NCI-H187 (cell line): ENCODE measurements around the gene BTLA.
"Not testable (repeated sequence)": the region's sequence is repeated elsewhere in the genome, so short reads cannot be mapped to it uniquely, and the experiment has no call there.

Experiments
- DNase-seq, 2 experiments: peaks; one replicate each; lab custom pipeline; 2025; lab: John Stamatoyannopoulos, UW

Gene BTLA

DNA sequence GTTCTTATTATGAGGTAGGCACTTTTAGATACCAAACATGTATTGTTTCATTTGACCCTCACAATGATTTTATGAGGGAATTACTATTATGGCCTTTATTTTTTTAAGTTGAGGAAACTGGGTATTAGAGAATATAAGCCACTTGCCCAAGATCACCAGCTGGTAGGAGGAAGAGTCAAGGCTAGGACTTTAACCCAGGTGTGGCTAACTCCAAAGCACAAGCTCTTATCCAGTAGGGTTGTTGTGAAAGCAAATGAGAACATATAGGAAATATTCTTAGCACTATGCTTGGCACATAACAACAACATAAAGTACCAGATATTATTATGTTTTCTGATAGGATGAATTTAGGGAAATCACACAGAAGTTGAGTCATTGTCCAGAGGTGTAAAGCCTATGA, 7.9 kb downstream of the BTLA start:
- no peak for DNase-seq

DNA sequence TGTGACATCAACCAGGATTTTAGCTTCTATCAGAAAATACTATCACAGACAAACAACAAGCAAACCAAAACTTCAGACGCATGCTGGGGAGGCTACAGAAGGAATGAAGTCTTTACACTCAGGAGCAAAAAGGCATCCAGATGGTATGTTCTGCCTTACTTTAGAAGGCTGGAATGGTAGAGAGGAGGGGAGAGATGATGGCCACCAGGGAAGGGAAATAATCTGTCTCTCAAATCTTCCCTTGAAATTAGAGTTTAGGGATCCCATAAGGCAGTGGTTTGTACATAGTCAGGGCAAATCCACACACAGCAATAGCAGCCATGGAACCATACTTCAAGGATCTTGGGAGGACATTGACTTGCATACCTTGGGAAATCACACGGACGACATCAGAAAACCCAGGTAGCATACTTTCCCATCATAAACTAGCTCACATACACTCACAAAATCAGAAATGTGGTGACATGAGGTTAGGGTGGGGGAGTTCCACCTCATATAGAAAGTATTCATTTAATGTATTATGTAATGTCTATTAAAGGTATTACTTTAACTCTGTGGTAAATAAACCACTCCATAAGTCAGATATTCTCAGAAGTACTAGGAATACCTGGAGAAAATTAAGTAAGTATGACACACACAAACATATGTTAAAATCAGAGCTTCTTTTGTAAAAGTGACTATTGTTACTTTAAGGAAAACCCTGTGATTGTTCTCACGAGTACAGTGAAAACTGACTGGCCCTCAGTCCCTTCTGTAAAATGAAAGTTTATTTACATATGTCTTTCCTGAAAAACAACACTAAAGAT, 9.4 kb downstream of the BTLA start:
- no peak for DNase-seq

- DNase-seq, result no peak
Observed at GRCh38 chr3:112486811-112487505, 12.3 kb downstream of the BTLA start.

GRCh38 chr3:112484352-112484751, 14.9 kb downstream of the BTLA start:
- no peak for DNase-seq

- DNase-seq, result no peak
Observed at GRCh38 chr3:112482675-112483074, 16.6 kb downstream of the BTLA start.

DNA sequence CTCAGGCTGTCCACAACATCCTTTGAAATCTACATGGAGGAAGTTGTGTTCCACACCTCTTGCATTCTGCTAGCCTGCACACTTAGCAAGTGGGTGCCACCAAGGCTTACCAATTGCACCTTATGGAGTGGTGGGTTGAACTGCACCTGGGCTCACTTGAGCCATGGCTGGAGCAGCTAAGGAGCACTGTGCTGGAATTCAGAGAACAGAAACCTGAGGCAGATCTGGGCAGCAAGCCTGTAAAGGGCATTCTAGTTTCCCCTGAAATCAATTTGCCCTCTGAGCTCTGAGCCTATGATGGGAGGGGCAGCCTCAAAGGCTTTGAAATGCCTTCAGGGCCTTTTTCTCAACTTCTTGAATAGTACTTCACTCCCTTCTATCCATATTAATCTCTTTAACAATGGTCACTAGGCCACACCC, 18.0 kb downstream of the BTLA start:
- no peak for DNase-seq

GRCh38 chr3:112477891-112478290, 21.4 kb downstream of the BTLA start:
- DNase-seq, result no peak

DNA sequence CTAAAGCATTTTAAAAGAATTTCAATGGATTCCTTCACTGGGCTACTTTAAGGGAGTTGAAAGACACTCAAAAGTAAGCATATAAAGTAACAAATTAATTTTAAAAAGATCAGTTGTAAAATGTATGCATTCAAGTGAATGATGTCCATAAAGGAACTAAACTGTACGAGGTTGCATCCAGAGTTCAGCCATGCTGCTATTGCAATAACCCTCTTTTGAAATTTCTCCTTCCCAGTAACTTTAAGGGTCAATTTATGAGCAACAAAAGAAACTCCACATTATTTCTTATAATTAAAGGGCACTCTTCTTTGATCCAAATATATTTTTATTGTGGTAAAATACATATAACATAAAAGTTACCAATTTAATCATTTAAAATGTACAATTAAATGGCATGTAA, 22.9 kb downstream of the BTLA start:
- no peak for DNase-seq

DNA sequence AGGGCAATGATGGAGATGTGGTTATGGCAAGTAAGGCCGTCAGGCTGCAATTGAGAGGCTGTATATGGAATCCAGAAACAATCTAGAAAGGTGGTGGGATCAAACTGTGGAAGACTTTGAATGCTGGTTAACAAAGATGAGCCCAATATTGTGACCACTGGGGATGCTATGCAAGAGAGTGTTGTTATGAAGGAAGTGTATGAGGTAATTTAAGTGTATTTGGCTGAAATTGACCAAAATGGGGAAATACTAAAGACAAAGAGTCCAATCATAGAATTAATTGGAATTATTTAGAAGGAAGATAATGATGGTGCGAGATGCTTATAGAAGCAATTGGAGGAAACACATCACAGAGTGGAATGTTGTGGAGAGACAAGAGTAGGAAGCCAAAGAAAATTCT, 24.5 kb downstream of the BTLA start:
- no peak for DNase-seq

- DNase-seq, result no peak
Observed at GRCh38 chr3:112472691-112473090, 26.6 kb downstream of the BTLA start.

DNA sequence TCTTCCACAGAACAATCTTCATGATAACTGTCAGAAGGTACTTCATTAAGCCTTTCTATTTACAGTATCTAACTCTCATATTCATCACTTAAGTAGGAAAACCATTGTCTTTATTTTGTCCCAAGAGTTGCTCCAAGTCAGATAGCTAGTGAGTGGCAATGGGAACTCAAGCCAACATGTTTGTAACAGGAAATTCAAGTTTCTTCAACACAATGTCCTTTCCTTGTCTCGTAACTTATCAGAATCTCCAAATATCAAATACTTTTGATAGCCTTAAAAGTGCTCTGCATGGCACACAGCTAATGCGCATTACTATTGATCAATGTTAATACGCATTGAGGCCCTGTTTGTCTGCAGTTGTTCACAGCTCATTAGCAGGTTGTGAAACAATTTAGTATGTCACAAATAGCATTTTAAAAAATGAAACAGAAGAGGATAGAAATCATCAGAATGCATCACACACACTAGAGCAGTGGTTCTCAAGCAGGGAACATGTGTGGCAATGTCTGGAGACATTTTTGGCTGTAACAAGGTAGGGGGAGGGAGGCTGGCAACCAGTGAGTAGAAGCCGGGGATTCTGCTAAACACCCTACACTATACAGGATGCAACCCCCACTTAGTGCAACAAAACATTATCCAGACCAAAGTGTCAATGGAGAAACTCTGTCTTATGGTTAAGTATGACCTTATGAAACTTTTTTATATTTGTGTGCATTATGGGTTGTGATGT, 27.5 kb downstream of the BTLA start:
- no peak for DNase-seq

DNA sequence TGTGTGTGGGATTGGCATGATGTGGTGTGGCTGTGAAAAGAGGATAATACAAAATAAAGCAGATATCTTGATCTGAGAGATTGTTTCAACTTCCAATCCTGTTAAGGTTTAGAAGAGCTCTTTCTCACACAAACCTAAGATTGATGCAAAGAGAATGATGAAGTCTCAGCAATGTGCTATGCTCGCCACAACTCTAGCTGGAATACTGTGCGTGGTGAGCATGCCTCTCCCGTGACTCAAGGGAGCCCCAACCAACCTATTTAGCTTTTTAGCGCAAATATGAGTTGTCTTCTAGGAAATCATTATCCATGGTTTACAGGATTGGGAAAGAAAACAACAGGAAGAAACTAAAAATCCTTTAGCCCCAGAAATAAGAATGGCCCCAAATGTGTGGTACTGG, 28.5 kb downstream of the BTLA start:
- no peak for DNase-seq

DNA sequence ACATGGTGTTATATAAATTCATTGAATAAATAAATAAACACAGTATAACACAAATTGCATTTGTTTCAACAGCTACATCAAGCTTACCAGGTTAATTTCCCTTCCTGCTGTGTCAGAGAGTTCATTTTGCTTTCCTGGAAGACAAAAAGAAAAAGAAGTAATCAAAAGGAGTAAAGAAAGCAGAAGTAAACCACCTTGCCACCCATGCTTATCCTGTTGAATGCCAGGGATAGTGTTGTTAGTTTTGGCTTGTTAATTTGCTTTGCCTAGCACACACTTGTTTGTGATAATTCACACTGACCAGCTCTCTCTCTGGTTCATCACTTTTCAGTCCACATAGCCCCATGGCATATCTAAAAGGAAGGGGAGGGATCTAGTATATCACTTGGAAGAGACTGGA, 29.6 kb downstream of the BTLA start:
- DNase-seq, result no peak

- DNase-seq, result no peak
Observed at GRCh38 chr3:112467539-112467938, 31.7 kb downstream of the BTLA start.

DNA sequence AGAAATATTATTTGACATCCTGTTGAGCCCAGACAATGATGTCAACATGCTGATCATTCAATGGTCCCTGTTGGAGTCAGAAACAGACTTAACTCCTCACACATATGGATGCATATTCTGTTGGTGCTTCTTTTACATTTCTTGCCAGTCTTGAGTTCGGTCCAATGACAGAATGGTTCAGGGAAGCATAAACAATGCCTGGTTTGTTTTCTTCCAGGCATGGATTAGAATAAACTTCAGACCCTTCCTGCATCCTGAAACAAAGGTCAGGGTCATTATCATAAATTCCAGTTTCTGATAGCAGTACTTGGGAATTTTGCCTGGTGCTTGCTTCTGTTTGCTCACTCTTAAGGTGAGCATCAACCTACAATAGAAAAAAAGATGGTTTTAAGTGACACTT, 33.3 kb downstream of the BTLA start:
- no peak for DNase-seq

- no peak for DNase-seq
Observed at GRCh38 chr3:112464264-112464663, 35.0 kb downstream of the BTLA start.

GRCh38 chr3:112463250-112463649, 36.0 kb downstream of the BTLA start:
- no peak for DNase-seq

DNA sequence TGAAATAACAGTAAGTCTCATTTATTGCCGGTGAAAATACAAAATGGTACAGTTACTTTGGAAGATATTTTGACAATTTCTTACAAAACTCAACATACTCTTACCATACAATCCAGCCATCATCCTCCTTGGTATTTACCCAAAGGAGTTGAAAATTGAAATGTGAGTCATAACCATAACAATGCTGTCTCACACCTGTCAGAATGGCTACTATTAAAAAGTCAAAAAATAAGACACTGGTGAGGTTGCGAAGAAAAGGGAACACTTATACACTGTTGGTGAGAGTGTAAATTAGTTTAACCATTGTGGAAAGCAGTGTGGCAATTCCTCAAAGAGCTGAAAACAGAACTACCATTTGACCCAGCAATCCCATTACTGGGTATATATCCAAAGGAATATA, 37.5 kb downstream of the BTLA start:
- not testable (repeated sequence) for DNase-seq

- DNase-seq, result no peak
Observed at GRCh38 chr3:112460519-112461195, 38.6 kb downstream of the BTLA start.

- DNase-seq, result no peak
Observed at GRCh38 chr3:112459750-112460149, 39.5 kb downstream of the BTLA start.

GRCh38 chr3:112456147-112456546, 43.1 kb downstream of the BTLA start:
- no peak for DNase-seq

- no peak for DNase-seq
Observed at GRCh38 chr3:112448939-112449338, 50.3 kb downstream of the BTLA start.
